NCI-H510A (cell line): Measurements from ENCODE around the gene NDUFAF5.

ENCODE experiments used
- DNase-seq: peaks from one replicate; lab custom pipeline; 2025; lab: John Stamatoyannopoulos, UW

NDUFAF5 gene

DNA sequence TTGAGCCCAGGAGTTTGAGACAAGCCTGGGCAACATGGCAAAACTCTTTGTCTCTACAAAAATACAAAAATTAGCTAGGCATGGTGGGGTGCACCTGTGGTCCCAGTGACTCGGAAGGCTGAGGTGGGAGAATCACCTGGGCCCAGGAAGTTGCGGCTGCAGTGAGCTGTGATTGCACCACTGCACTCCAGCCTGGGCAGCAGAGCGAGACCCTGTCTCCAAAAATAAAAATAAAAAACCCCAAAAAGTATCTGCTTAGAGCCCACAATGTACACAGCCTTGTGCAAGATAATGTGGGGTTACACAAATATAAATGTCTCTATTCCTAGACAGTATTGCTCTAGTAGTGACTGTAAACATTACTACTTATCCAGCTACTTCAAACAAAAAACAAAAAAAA lies 6.0 kb upstream of the NDUFAF5 start:
- no peak for DNase-seq

DNA sequence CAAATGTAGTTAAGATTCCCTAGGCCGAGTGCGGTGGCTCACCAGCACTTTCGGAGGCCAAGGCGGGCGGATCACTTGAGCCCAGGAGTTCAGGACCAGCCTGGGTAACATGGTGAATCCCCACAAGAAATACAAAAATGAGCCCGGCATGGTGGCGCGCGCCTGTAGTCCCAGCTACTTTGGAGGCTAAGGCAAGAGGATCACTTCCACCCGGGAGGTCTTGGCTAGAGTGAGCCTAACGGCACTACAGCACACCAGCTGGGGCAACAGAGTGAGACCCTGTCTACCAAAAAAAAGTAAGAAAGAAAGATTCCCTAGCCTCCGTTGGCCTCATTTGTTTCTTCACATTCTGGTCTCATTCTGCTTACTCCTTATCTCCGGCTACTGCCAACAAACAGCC lies 1.3 kb upstream of the NDUFAF5 start:
- no peak for DNase-seq

- DNase-seq: no peak
Observed at GRCh38 chr20:13784271-13784892, 446 bp upstream of the NDUFAF5 start.

- DNase-seq: no peak
Observed at GRCh38 chr20:13786143-13786828, 1.5 kb downstream of the NDUFAF5 start.

DNA sequence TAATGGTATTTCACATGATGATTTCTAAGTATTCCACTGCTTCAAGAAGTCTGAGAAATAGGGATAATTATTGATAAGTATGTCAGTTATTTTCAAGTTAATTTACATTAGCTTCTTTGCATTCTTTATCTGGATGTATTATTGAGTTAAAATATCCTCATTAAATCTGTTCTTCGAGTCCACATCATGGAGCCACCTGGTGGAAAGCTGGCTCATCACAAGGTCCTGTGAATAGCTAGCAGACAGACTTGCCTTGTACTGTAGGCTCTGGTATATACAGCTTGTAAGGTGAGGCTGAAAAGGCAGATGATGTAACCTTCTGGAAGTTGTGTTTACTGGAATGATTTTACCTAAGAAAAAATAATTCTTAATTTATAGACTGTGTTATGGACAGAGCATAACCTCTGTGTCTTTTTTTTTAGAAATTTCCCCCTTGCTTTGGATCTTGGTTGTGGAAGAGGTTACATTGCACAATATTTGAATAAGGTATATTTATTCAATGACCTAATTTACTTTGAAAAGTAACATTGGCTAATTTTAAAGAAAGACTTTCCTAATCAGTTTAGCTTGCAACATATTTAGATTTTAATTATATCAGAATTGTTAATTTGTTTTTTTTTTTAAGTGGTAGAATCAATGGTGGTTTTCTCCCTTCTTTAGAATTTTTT lies 3.5 kb downstream of the NDUFAF5 start:
- DNase-seq: peak; percentile 30

GRCh38 chr20:13790708-13791107 lies 5.9 kb downstream of the NDUFAF5 start:
- no peak for DNase-seq

- DNase-seq: no peak
Observed at GRCh38 chr20:13791540-13792459, 7.0 kb downstream of the NDUFAF5 start.

DNA sequence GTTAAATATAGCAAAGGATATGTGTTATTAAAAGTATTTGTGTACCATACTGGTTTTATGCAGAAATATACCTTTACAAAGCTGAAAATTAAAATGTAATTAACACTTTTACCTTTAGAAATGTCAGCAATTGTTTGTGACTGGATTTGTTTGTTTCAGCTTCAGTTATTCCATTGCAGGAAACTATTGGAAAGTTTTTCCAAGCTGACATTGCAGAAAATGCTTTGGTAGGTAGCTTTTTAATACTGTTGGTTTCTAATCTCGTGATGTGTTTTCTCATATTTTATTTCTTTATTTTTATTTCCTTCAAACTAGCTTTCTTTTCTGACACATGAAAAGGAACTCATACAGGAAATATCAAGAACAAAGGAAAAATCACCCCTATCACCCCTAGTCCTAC lies 8.2 kb downstream of the NDUFAF5 start:
- DNase-seq: no peak

DNA sequence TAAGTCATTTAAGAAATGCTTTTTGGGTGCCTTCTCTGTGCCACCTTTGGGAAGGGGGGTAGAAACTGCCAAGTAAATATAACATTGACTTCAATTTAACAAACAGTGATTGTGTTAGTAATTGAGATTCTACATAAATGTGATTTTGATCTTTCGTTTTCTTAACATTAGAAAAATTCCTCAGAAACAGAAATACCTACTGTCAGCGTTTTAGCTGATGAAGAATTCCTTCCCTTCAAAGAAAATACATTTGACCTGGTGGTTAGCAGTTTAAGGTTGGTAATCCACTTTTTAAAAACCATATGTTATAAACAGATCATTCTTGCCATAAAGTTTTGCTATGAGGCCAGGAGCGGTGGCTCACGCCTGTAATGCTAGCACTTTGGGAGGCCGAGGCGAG lies 9.8 kb downstream of the NDUFAF5 start:
- no peak for DNase-seq

DNA sequence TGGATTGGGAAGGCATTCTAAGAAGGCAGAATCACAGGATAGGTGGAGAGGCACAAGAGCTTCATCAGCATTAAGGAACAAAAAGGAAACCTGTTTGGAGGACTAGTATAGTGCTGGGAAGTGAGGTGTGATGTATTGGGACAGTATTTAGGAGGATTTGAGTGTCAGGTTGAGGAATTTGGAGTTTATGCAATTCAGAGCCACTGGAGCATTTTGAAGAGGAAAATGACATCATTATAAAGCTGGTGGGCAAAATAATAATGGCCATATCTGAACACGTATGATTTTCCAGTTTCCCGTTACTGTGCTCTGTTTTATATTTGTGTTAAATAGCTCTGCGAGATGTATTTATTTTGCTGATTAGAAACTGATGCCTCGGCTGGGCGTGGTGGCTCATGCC lies 14.2 kb downstream of the NDUFAF5 start:
- DNase-seq: no peak

DNA sequence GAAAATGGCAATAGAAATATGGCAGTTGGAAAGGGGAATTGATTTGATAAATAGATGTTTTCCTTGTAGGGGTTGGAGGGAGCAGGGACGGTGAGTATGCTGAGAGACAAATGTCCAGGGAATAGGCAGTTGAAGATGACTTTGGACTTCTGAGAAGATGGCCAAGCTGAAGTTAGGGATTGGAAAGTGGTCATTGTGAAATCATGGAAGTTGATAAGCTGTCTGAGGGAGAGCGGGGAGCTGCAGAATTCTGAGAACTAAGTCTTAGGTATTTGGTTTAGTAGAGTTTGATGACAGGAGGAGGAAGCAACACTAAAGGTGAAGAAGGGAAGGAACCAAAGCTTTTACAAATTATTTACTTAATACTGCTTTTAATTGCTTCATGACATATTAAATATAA lies 15.1 kb downstream of the NDUFAF5 start:
- DNase-seq: no peak

- DNase-seq: peak; percentile 87
Observed at GRCh38 chr20:13800728-13801134, 15.9 kb downstream of the NDUFAF5 start.

DNA sequence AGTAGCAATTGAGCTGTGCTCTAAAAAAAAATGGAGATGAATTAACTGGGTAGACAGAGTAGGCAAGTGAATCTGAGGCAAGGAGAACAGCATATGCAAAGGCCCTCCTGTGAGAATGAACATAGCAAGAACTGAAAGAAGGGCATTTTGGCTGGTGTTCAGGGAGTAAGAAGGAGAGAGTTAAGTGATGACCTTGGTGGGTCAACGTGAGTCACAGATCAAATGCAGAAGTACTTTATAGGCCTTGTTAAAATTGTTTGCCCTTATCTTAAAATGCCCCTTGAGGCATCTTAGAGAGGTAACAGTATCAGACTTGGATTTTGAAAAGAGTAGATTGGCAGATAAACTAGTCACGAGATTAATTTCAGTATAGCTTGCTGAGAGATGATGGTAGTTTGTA lies 24.5 kb downstream of the NDUFAF5 start:
- DNase-seq: no peak

DNA sequence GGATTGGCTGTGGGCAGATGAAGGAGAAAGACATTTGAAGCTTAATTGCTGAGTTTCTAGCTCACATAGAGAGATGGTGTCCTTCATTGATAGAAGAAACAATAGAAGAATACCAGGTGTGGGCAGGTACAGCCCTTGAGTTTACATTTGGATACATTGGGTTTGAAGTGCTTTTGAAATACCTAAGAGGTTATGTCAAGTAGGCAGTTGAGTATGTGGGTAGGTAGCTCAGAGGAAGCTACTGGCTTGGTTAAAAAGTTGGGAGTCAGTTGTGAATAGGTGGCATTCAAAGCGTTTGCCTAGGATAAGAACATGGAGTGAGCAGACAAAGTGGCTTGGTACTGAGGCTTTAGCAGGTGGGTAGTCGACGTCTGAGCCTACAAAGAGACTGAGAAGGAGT lies 25.0 kb downstream of the NDUFAF5 start:
- peak; percentile 50 for DNase-seq

DNA sequence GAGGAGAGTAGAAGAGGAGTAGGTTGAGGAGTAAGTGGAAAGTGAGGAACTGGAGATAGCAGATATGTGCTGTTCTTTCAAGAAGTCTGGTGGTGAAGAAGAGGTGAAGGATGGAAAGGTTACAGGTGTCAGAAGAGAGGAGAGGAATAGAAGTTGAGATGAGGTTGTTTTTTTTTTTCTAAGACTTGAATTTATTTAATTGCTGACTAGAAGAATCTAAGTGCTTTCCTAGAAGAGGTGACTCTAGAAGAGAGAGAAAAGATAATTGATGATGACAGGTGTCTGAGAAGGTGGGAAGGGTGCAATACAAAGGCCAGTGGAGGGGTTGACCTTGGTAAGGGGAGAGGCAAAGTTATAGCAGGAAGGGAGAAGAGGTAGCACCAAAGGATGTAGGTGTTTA lies 25.6 kb downstream of the NDUFAF5 start:
- DNase-seq: no peak

GRCh38 chr20:13813910-13814309 lies 29.1 kb downstream of the NDUFAF5 start:
- DNase-seq: no peak

- DNase-seq: no peak
Observed at GRCh38 chr20:13814672-13815071, 29.8 kb downstream of the NDUFAF5 start.

DNA sequence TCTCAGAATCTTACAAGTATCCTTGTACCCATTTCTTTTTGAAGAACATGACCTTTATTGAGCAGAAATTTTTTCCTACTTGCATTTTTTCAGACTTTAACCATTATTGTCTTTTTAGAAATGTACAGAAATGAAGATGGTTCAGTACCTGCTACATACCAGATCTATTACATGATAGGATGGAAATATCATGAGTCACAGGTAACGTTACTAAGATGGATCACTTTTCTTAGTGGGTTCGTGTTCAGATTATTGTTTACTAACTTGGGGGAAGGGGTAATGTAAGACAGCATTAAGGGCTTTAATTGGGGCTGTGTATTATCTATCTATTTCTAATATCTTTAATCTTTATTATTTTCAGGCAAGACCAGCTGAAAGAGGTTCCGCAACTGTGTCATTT lies 31.9 kb downstream of the NDUFAF5 start:
- no peak for DNase-seq

DNA sequence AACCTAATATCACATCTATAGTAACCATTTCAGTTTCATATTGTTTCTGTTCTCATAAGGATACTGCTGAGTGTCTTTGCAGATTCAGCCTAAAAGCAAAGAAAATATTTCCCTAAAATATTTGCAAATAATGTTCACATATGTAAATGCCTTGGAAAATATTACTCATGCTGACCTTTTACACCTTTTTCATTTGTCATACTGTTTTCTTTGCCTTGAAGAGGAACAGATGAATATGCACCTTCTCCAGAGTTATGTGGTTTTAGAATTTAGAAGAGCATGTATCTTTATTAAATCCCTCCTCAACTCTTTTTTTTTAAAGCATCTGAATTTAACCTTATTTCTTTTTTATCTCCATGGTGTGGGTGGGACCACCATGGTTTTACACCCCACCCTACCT lies 32.5 kb downstream of the NDUFAF5 start:
- DNase-seq: no peak

DNA sequence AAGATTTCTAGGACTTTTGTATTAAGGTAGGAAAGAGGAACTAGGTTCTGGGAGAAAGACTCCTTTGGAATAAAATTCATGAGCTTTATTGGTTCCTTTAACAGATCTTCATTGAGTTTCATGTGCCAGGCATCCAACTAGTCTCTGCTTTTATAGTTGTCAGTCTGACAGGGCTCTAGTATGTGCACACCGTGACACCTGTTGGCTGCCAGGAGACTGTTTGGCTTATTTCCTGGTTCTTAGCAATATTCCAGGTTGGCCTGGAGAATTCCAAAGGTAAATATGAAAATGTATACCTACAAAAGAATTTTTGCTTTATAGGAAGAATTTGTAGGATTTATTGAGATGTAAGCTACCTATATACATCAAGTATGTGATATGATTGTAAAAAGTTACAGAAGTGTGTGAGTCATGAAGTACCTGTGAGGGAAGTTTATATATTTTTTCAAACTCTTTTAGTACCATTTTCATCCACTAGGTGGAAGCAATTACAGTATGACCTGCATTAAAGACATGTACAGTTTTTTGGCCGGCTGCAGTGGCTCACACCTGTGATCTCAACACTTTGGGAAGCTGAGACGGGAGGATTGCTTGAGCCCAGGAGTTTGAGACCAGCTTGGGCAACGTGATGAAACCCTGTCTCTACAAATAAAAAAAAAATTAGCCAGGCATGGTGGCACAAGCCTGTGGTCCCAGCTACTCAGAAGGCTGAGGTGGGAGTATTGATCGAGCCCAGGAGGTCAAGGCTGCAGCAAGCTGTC lies 35.2 kb downstream of the NDUFAF5 start:
- DNase-seq: peak; percentile 46

DNA sequence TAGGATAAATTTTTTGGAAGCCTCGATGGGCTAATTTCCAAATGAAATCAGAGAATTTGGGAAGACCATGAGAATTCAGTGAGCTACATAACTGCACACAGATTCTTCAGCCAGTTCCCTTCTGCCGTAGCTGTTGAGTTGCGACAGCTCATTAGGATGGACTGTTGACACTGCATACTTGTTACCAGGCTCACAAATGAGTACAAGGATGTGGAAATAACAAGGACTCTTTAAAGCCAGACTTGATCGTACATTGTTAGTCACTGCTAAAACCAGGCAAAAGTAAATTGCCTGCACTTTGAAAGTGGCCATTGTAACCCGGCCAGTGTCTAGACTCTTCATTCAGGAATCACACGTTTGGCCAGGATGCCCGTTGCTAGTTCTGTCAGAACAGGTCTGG lies 37.0 kb downstream of the NDUFAF5 start:
- DNase-seq: no peak

DNA sequence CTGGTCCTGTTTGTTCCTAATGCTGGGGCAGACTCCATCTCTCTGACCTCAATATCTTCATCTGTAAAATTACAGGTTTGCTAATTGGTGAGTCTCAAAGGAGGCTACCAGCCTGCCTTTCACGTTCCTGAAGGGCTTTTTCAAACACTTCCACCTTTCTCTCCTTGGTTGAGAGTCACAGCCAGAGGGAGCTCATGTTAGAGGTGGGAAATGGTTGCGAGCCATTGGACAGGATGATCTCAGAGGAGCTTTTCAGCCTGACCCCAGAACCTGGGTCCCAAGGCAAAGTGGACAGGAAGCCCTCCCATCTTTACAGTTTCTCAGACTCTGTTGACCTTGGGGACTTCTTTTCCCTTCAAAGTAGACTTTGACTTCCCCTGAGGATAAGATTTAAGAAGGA lies 37.6 kb downstream of the NDUFAF5 start:
- no peak for DNase-seq
